ENCODE data around the gene NPIPA5.
"Not testable (repeated sequence)": the region's sequence is repeated elsewhere in the genome, so short reads cannot be mapped to it uniquely, and the experiment has no call there.

Gene NPIPA5

DNA sequence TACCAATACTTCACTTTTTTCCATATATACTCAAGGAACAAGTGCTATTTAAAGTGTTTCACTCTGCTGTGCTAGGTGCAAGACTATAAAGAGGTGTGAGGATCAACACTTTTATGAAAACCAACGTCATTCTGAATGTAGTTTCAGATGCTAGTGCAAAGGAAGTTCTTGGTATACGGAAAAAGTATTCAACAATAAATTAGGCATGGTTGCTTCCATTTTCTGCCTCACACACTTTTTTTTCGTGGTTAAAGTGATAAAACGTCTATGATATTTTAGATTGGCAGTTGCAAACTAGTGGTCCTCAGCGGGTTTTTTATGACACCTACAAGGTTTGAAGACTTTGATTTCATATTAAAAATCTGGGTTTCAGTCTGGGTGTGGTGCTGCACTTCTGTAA, 11.8 kb upstream of the NPIPA5 start:
- DNase-seq (ENCODE audit: low spot score): not testable (repeated sequence)

GRCh38 chr16:15388060-15388459, 10.0 kb upstream of the NPIPA5 start:
- DNase-seq (ENCODE audit: low spot score): not testable (repeated sequence)

DNA sequence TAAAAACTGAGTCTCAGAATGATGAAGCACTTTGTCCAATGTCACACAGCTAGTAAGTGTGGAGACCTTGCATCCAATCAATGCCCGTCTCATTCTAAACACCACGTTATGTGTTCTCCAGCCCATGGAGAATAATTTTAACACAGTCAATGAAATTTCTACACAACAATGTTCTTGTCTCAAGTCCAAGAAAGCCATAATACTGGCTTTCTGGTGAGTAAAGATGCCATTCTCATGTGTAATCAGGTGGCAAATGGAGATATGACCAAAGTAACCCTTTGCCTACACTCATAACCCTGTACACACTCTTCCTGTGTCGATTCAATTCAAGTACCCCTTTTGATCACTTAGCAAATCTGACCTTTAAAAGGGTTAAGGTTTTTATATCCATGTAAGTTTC, 4.7 kb upstream of the NPIPA5 start:
- DNase-seq (ENCODE audit: low spot score): not testable (repeated sequence)

GRCh38 chr16:15357495-15357894, 20.6 kb downstream of the NPIPA5 start:
- not testable (repeated sequence) for DNase-seq (ENCODE audit: low spot score)

DNA sequence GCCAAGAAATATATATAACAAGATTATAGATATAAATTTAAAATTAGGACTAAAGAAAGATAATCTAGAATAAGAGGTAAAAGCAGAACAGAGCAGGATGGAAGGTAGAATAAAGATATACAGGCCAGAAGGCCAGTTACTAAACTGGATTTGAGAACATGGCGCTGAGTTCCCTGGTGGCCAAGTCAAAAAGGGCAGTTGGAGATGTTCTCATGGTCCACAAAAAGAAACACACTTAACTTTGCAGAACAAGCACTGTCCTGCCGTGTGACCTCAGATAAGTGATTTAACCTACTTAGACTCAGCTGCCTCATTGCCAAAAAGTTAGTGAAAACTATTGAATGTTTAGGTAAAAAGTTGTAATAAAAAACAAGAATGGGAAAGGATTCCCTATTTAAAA, 23.2 kb downstream of the NPIPA5 start:
- not testable (repeated sequence) for DNase-seq (ENCODE audit: low spot score)

DNA sequence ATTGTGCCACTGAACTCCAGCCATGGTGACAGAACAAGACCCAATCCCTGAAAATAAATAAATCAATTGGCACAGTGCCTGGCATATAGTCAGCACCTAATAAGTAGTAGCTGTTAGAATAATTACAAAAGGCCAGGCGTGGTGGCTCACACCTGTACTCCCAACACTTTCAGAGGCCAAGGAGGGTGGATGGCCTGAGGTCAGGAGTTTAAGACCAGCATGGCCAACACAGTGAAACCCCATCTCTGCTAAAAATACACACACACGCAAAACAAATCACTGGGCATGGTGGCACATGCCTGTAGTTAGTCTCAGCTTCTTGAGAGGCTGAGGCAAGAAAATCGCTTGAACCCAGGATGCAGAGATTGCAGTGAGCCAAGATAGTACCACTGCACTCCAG, 25.2 kb downstream of the NPIPA5 start:
- DNase-seq (ENCODE audit: low spot score): not testable (repeated sequence)

DNA sequence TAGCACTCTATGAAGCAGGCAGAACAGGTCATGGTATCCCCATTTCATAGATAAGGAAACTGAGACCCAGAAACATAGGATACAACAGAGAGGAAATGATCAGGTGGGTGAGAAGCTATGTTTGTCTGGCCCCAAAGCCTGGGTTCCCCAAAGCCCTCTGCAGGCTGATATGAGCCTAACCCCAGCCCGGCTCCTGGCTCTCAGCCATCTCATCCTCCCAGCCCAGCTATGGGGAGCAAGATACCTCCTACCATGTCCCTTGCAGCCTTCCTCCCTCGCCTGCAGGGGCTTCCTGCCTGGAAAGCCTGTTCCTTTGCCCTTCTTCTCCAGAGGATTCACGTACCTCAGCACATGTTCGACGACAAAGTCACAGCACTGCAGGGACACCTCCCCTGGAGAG, 26.3 kb downstream of the NPIPA5 start:
- not testable (repeated sequence) for DNase-seq (ENCODE audit: low spot score)

- DNase-seq (ENCODE audit: low spot score): not testable (repeated sequence)
Observed at GRCh38 chr16:15351251-15351650, 26.8 kb downstream of the NPIPA5 start.

DNA sequence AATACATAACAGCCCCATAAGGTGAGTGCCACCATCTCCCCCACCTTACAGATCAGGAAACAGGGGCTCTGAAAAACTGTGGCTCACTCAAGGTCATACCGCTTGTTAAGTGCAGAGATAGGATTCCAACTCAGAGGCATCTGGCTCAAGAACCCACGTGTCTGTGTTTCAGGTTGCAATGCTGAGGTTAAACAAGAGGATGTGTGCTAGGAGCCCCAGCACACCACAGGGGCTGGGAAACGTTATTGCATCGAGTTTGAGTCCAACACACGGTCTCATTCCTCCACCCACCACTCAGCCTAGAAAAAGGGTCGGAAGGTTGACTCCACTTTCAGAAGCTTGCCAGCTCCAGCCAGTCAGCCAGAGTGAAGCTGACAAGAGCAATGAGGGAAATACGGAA, 29.4 kb downstream of the NPIPA5 start:
- not testable (repeated sequence) for DNase-seq (ENCODE audit: low spot score)

- not testable (repeated sequence) for DNase-seq (ENCODE audit: low spot score)
Observed at GRCh38 chr16:15342337-15342736, 35.8 kb downstream of the NPIPA5 start.

GRCh38 chr16:15338986-15339385, 39.1 kb downstream of the NPIPA5 start:
- not testable (repeated sequence) for DNase-seq (ENCODE audit: low spot score)

- not testable (repeated sequence) for DNase-seq (ENCODE audit: low spot score)
Observed at GRCh38 chr16:15337974-15338605, 40.0 kb downstream of the NPIPA5 start.

- not testable (repeated sequence) for DNase-seq (ENCODE audit: low spot score)
Observed at GRCh38 chr16:15335609-15336008, 42.5 kb downstream of the NPIPA5 start.

DNA sequence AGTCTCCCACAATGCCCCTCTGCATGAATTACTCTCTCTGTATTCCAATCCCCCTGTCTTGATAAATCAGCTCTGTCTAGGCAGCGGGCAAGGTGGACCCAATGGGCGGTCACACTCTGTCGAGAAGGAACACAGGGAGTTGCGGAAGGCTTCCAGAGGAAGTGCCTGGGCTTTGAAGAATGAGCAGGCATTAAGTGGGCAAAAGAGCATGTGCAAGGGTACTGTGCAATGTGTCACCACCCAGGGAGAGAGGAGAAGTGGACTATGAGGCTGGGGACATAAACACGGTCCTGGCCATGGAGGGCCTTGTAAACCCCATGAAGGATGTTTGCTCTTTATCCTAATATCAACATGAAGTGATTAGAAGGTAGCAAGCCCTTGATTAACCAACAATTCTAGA, 44.1 kb downstream of the NPIPA5 start:
- DNase-seq (ENCODE audit: low spot score): not testable (repeated sequence)

DNA sequence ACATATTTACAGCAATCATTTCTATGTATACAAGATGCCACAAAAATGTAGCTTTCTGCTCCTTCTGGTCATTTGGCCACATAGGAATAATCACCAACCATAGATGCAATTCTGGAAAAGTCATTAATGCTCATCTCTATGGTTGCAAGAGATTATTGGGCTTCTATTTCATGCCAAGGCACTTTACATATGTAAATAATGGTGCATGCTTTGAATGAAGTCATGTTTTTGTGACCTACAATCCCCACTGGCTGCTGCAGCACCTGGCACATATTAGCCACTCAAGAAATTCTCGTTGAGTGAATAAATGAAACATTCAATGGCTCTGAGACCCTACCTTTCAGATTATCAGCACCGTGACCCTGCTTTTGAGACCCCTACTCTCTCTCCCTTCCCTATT, 47.1 kb downstream of the NPIPA5 start:
- DNase-seq (ENCODE audit: low spot score): not testable (repeated sequence)

DNA sequence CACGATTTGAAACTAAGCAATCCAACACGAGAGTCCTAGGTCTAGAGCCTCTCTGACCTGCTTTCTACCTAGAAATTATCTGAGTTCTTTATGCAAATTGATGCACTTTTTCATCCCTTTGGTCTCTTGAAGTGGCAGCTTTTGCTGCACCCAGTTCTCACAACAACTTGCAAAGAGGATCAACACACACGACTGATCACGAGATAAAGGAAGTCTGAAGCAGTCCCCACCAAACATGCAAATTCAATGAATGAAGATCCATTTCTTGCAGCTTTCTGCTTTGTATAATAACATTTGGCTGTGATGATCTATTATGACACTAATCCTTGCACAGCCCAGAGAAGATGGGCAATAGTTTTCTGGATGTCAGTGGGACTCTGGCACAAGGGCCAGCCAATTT, 53.1 kb downstream of the NPIPA5 start:
- DNase-seq (ENCODE audit: low spot score): not testable (repeated sequence)

GRCh38 chr16:15323373-15323772, 54.7 kb downstream of the NPIPA5 start:
- not testable (repeated sequence) for DNase-seq (ENCODE audit: low spot score)

- DNase-seq (ENCODE audit: low spot score): not testable (repeated sequence)
Observed at GRCh38 chr16:15321221-15321620, 56.9 kb downstream of the NPIPA5 start.

DNA sequence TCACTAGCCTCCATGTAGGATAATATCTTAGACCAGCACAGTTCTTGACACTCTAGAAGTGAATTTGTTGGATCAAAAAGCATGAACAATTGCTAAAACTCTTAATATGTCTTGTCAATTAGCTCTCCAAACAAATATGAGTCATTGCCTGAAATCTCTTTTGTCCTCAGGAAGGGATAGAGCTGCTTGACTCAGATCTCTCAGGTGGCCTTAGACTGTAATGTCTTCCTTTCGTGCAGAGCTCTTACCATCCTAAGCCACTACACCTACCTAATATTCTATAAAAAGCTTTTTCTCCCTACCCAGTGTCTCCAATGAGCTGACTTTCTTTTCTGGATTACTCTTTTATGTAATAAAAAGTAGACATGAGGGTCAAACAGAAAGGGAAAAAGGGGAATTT, 63.5 kb downstream of the NPIPA5 start:
- DNase-seq (ENCODE audit: low spot score): not testable (repeated sequence)
